H1 (cell line): ENCODE measurements around the gene TAB3. TPM values are rescaled to one million over a fixed set of nuclear protein-coding genes. Genes with fewer than 3 reads are reported as not detected.

ENCODE experiments used
- CHD1 ChIP-seq: IDR thresholded peaks from 2 replicates; pipeline ENCODE4 v1.6.1; 2012; ENCODE audit warnings: low read depth, low read length, improper control_type of control experiment
- polyA plus RNA-seq, 7 experiments: library from polyadenylated mRNA; depleted of rRNA in 3 of 7; stranded (reverse) in 5 of 7; unstranded in 2 of 7; fragments of >200 nt in 5 of 7; fragments of 200-250 nt in 2 of 7; gene quantifications; 1 replicate in 5 of 7; 2 replicates in 1 of 7; 4 replicates in 1 of 7; pipeline versions ENCODE4 v1.2.1 to v1.2.3, GENCODE V29; 2011 to 2013; ENCODE audit warnings: missing spikeins in 2 of 7, mixed read lengths in 2 of 7
- total RNA-seq: library from RNA; stranded (reverse); fragmentation: NEBNext Ultra II Directional; extraction: Animal tissue kit (Norgen Biotek cat#: 25700); gene quantifications from 2 replicates; pipeline ENCODE4 v1.2.1, GENCODE V29; 2021

TAB3 gene
- total and polyA plus RNA-seq, 2 of the 8 experiments (the other 6 are each of a cell fraction or from before 2014, with no cell fraction given) = 12.7 to 12.9 TPM

GRCh38 chrX:30791296-30792278 lies 97.5 kb downstream of the TAB3 start (continued):
- TF ChIP-seq CHD1 = no peak
- TF ChIP-seq, all 59 proteins: peak for 0
